ES-I3 (cell line): ENCODE measurements around the gene GATC.
A peak's percentile ranks its signal among the peaks of the same experiment; 100 is the strongest.
"Not testable (repeated sequence)": the region's sequence is repeated elsewhere in the genome, so short reads cannot be mapped to it uniquely, and the experiment has no call there.

Experiments
- H3K36me3 ChIP-seq: 2 replicates; pipeline ENCODE4 v1.6.1; 2013; ENCODE audit warnings: mild to moderate bottlenecking, low read length, control low read depth, moderate library complexity; ENCODE audit not compliant: insufficient read depth
- H3K4me1 ChIP-seq: 2 replicates; pipeline ENCODE4 v1.6.1; 2013; ENCODE audit warnings: mild to moderate bottlenecking, control low read depth, low read length; ENCODE audit not compliant: insufficient read depth
- H3K9ac ChIP-seq: 2 replicates; pipeline ENCODE4 v1.6.1; 2013; ENCODE audit warnings: low read depth, mild to moderate bottlenecking, low read length, moderate library complexity
- H3K9me3 ChIP-seq: 2 replicates; pipeline ENCODE4 v1.6.1; 2013; ENCODE audit warnings: mild to moderate bottlenecking, low read length, moderate library complexity; ENCODE audit not compliant: control insufficient read depth, insufficient read depth

The GATC gene

DNA sequence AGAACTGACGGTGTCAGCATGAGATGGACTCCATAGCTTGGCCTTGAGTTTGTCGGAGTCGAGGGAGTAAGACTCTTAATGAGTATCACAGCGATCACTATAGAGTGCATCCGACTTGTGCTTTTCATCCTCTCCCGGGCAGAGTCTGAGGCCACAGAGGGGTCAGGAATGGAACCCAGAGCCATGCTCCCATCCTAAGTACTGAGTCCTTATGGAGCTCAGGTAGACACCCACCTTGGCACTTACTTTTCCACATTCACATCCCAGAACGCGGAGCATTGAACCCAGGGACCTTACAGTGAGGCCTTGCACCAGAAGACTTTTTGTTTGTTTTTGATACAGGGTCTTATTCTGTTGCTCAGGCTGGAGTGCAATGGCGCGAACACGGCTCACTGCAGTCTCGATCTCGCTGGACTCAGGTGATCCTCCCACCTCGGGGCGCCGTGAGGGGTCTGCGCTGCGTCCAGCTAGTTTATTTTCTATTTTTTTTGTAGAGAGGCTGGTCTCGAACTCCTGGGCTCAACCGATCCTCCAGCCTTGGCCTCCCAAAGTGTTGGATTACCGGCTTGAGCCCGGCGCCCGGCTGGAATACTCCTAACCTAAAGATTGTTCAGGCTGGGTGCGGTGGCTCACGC lies 24.0 kb downstream of the GATC start:
- H3K9me3 ChIP-seq, result no peaks in the 10 kb centered on the region
- H3K9ac ChIP-seq, result peak overlapping the region; percentile 73
- H3K4me1 ChIP-seq, result peaks cover 14% of the 10 kb centered on the region
- peaks cover 13% of the 10 kb centered on the region for H3K36me3 ChIP-seq

- H3K9ac ChIP-seq, result no peak overlapping the region
- H3K4me1 ChIP-seq, result peaks cover 10% of the 10 kb centered on the region
- H3K9me3 ChIP-seq, result no peaks in the 10 kb centered on the region
- no peaks in the 10 kb centered on the region for H3K36me3 ChIP-seq
These were observed 26.3 kb downstream of the GATC start for GRCh38 chr12:120472521-120472920.

- no peaks in the 10 kb centered on the region for H3K36me3 ChIP-seq
- H3K4me1 ChIP-seq, result peaks cover 10% of the 10 kb centered on the region
- no peaks in the 10 kb centered on the region for H3K9me3 ChIP-seq
- H3K9ac ChIP-seq, result no peak overlapping the region
These were observed 27.8 kb downstream of the GATC start for GRCh38 chr12:120473807-120474615.

- Histone ChIP-seq H3K4me1 (peaks cover 10% of the 10 kb centered on the region), H3K9ac (no peak overlapping the region), H3K36me3 (no peaks in the 10 kb centered on the region), H3K9me3 (no peaks in the 10 kb centered on the region)
These were observed 28.3 kb downstream of the GATC start for GRCh38 chr12:120474616-120474960.

DNA sequence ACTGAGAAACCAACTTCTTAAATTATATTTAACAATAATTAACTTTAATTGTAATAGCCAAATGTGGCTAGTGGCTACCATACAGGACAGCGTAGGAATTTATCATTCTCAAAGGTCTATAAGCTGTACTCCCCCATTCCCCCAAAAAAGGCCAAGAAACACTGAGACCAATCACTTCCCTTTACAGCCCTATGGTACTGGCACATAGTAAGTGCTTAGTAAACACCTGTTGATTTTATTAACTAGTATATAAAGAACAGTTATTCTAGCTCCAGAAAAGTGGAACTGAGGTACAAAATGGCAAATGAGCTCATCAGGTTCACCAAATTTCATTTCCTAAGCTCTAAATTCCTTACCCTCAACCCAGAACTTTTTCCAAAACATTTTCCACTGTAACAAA lies 29.4 kb downstream of the GATC start:
- H3K9me3 ChIP-seq, result no peaks in the 10 kb centered on the region
- H3K9ac ChIP-seq, result no peak overlapping the region
- peaks cover 10% of the 10 kb centered on the region for H3K4me1 ChIP-seq
- no peaks in the 10 kb centered on the region for H3K36me3 ChIP-seq

DNA sequence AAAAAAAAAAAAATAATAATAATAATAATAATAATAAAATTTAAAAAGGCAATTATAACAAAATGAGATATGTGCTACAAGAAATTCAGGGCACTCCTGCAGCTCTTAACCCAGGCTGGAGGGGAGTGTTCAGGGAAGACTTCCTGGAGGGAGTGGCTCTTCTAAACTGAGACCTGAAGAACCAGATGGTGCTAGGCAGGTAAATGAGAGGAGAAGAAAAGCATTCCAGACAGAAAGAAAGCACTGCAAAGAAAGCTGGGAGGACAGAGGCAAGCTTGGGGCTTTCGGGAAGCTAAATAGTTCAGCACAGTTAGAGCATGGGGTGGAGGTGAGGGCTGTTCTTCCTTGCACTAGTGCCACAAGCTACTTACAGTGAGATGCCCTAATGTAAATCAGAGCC lies 33.2 kb downstream of the GATC start:
- H3K9me3 ChIP-seq, result no peaks in the 10 kb centered on the region
- H3K36me3 ChIP-seq, result no peaks in the 10 kb centered on the region
- H3K9ac ChIP-seq, result no peak overlapping the region
- H3K4me1 ChIP-seq, result peaks cover 4% of the 10 kb centered on the region

DNA sequence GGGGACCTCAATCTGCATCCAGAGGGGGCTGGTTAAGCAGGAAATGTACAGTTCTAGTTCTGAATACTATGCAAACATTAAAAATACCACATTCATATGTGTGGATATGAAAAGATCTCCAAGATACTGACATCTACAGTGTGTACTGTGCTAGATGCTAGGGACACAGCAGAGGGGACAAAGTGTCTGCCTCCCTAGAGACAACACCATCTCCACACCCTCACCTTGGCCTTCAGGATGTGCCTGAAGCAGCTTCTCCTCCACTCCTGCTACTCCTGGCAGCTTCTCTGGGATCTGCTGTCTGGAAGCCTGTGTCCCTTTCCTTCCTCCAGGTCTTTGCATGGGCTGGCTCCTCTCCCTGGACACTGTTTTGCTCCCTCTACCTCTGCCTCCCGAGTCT lies 34.0 kb downstream of the GATC start:
- Histone ChIP-seq H3K9ac (no peak overlapping the region), H3K36me3 (no peaks in the 10 kb centered on the region), H3K9me3 (no peaks in the 10 kb centered on the region), H3K4me1 (no peaks in the 10 kb centered on the region)

- no peak overlapping the region for H3K9ac ChIP-seq
These were observed 35.0 kb downstream of the GATC start for GRCh38 chr12:120481022-120481767.

GRCh38 chr12:120483621-120484020 lies 37.4 kb downstream of the GATC start:
- Histone ChIP-seq H3K9ac (no peak overlapping the region), H3K9me3 (no peaks in the 10 kb centered on the region), H3K4me1 (no peaks in the 10 kb centered on the region), H3K36me3 (peaks cover 2% of the 10 kb centered on the region; the same call in 1 of the 2 replicates)

More at GRCh38 chr12:120481022-120481767, 35.0 kb downstream of the GATC start:
- no peaks in the 10 kb centered on the region for H3K9me3 ChIP-seq
- H3K4me1 ChIP-seq, result no peaks in the 10 kb centered on the region
- H3K36me3 ChIP-seq, result no peaks in the 10 kb centered on the region

GRCh38 chr12:120485961-120486881 lies 40.0 kb downstream of the GATC start:
- Histone ChIP-seq H3K4me1 (no peaks in the 10 kb centered on the region), H3K9ac (no peak overlapping the region), H3K36me3 (peaks cover 2% of the 10 kb centered on the region), H3K9me3 (no peaks in the 10 kb centered on the region)

- not testable (repeated sequence) for H3K9ac ChIP-seq, H3K9me3 ChIP-seq, H3K36me3 ChIP-seq, H3K4me1 ChIP-seq
These were observed 41.3 kb downstream of the GATC start for GRCh38 chr12:120487552-120487951.

DNA sequence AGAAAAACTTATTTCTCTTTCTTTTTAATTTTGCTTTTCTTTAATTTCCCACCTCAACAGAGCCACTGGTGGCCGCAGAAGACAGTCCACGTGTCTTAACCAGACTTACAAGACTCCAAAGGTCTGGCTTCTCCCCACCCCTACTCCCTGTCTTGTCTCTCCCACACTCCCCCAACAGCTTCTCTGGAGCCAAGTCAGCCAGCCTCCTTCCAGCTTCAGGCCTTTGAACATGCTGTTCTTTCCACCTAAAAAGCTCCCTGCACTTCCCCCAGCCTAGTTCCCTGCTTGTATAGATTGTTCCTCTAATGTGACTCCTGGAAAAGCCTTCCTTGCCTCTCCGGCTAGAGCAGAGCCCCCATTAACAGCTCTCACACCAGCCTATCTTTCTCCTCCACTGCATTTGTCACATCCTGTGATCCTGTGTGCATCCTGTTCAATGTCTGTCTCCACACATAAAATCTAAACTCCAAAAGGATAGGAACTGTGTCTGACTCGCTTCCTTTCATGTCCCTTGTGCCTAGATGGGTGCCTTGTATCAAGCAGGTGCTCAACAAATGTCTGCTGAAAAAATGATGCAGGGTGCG lies 41.9 kb downstream of the GATC start:
- no peak overlapping the region for H3K9ac ChIP-seq
- no peaks in the 10 kb centered on the region for H3K4me1 ChIP-seq
- no peaks in the 10 kb centered on the region for H3K9me3 ChIP-seq
- peaks cover 2% of the 10 kb centered on the region for H3K36me3 ChIP-seq

GRCh38 chr12:120489018-120489417 lies 42.8 kb downstream of the GATC start:
- H3K4me1 ChIP-seq, result no peaks in the 10 kb centered on the region
- H3K36me3 ChIP-seq, result peaks cover 2% of the 10 kb centered on the region
- H3K9ac ChIP-seq, result no peak overlapping the region
- H3K9me3 ChIP-seq, result no peaks in the 10 kb centered on the region

DNA sequence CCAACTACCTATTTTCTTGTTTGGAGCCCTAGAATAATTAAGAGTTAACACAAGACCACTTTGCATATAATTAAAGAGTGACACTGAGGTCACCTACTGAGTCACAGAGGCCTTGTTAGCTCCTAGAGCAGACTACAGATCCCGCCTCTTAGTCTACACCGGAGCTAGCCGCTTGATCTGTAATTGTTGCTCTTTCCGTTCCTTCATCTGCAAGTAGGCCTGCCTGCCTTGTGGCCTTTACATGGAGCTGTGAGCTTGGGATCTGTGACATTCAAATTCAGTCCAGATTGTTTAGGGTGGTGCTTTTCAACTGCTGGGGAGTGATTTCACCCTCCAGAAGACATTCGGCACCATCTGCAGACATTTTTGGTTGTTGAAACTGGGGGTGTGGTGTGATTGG lies 44.1 kb downstream of the GATC start:
- Histone ChIP-seq H3K9ac (no peak overlapping the region), H3K4me1 (no peaks in the 10 kb centered on the region), H3K9me3 (no peaks in the 10 kb centered on the region), H3K36me3 (peaks cover 2% of the 10 kb centered on the region)
